Stimulated activated CD4-positive, alpha-beta T cell treated with anti-CD3 and anti-CD28 coated beads, TNF-alpha, amount 100 ng/mL, for 48 hours (primary cell): ENCODE measurements around the gene SEMA3B.
A peak's percentile ranks its signal among the peaks of the same experiment; 100 is the strongest.
"Not testable (repeated sequence)": the region's sequence is repeated elsewhere in the genome, so short reads cannot be mapped to it uniquely, and the experiment has no call there.

Experiments used
- DNase-seq, 3 donors: peaks; one replicate each; pipeline ENCODE4 v3.0.0-alpha.2; 2020; ENCODE audit warnings: low read depth in 3 of 3

SEMA3B gene

DNA sequence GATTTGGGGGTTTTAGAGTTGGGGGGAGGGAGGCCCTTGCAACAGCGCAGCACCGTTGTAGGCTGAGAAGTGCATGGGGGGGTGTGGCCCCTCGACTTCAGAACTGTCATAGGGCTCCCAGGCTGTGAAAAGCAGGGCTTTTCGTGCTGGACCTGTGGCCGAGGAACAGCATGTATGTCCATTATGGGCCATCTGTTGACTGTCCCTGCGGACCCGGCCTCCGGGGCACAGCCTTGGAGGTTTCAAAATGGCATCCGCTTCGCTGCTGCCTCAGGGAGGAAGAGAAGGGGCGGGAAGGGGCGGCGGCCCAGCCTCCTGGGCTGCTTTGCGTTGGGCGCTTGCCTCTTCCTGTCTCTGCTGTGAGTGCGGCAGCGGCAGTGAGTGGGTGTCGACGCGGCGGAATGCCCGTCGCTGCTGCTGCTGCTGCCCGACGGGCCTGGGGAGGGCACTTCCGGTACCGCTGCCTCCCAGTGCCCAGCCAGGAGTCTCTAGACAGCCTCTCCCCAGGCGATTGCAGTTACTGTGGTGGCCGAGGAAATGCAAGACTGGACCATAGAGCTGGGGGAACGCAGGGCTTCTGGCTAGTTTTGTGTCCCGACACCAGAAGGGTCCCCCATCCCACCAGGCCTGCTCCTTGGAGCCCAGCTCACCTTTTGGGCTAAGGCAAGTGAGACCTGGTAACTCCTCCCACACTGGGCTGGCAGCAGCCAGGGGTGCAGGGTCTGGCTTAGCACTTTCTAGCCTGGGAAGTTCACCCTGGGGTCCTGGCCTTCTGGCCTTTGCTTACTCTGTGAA is 31.0 kb upstream of the SEMA3B start:
- peak; percentile 72 to 83 (median 79) for DNase-seq

GRCh38 chr3:50238549-50239026 is 30.4 kb upstream of the SEMA3B start:
- no peak for DNase-seq

DNA sequence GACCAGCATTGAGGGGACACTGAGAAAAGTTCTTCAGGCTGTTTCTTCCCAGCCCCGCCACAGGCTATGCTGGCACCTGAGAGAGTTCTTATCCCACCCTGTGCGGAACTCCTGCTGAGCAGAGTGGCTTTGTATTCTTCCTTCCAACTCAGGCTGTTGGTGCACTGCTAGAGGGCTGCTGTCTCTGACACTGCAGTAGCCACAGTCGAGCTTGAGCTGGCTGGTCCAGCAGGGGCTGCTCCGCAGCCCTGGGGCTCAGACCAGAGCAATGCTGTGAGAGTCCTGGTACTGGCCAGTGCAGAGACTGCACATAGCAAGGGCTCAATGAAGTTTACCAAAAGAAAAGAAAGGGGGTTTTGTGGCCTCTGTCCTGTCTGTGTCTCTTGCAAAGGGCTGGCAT is 29.3 kb upstream of the SEMA3B start:
- DNase-seq, result no peak

DNA sequence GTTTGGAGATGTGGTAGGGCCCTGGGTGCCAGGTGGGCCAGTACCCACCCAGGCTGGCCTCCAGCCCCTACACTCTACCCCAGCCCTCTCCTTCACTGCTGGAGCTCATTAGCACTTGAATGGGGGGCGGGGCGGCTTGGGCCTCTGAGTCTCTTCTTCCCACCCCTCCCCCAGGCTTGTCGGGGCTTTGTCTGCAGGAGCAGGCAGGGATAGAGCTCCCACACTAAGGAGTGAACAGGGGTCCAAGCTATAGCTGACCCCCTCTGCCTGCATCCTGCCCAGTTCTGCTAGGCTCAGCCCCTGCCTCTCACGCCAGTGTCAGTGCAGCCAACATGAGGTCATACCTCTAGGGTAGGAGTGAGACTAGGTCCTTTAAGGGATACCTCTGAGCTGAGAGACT is 27.8 kb upstream of the SEMA3B start:
- DNase-seq, result no peak

- DNase-seq, result no peak
Measured at GRCh38 chr3:50241713-50242380, 27.1 kb upstream of the SEMA3B start.

DNA sequence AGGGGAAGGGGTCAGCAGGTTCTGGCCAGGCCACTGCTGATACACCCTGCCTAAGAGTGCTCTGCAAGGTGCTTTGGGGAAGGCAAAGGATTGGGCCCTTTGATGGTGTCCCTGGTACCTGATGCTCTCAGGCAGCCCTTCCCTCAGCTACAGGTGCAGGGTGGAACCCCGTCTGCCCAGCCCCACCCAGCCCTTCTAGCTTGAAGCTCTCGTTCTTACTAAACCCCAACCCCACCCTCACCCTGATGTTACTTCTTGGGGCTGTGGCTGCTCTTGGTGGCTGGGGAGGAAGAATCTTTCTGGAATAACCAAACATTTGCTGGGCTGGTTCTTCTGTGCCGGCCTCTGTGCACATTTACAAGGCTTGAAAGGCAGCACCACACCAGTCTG is 26.6 kb upstream of the SEMA3B start:
- no peak for DNase-seq

DNA sequence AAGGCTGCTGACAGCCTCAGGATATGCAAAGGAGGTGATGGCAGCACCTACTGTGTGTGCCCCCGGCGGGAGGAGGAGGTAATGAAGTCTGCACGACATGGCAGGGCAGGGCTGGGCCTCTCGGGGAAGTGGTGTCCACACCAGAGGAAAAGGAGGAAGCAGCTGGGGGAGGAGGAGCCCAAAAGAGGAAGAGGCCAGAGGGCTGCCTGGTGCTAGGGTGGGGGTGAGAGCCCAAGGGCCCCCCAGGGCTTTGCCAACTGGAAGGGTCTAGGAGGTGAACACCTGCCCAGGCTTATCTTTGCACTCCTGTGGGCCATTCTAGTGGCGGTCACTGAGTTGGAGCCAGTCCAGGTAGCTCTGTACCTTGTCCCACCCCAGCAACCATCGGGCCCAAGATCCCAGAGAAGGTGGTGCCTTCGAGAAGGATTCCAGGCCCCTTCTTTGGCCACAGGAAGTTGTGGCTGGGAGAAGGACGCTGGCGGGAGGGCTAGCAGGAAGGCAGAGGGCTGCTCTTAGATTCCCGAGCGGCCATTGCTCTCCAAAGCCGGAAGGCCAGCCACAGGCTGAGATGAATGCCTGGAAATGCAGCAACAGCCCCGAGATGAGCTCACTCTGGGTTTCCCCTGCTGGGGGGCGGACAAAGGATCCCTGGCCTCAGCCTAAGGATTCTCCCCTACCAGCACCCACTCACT is 25.9 kb upstream of the SEMA3B start:
- DNase-seq, result peak in 1 of 3 donors; percentile 31

DNA sequence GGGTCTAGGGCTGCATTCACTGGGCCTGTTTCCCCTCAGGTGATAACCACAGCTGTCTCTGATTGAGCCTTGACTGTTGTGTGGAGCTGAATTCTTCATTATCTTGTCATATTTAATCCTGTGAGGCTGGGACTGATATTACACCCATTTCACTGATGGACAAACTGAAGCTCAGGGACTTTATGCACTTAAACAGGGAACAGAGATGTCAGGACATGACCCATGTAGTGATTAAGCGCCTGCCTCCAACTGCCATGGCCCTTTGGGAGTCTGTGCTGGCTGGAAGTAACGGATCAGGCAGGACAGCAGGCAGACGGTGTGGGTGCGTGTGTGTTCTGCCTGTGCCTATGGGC is 25.4 kb upstream of the SEMA3B start:
- no peak for DNase-seq

DNA sequence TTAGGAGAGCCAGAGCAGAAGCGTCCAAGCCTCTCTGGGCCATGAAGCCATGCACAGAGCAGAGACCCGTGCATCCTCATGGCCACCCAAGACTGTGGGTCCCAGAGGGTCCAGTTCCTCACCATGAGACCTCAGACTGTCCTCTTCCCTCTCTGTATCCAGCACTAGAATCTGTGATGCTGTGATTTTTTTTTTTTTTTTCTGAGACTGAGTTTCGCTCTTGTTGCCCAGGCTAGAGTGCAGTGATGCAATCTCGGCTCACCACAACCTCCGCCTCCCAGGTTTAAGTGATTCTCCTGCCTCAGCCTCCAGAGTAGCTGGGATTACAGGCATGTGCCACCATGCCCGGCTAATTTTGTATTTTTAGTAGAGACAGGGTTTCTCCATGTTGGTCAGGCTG is 24.1 kb upstream of the SEMA3B start:
- DNase-seq, result not testable (repeated sequence)

GRCh38 chr3:50245251-50245745 is 23.6 kb upstream of the SEMA3B start:
- no peak for DNase-seq

DNA sequence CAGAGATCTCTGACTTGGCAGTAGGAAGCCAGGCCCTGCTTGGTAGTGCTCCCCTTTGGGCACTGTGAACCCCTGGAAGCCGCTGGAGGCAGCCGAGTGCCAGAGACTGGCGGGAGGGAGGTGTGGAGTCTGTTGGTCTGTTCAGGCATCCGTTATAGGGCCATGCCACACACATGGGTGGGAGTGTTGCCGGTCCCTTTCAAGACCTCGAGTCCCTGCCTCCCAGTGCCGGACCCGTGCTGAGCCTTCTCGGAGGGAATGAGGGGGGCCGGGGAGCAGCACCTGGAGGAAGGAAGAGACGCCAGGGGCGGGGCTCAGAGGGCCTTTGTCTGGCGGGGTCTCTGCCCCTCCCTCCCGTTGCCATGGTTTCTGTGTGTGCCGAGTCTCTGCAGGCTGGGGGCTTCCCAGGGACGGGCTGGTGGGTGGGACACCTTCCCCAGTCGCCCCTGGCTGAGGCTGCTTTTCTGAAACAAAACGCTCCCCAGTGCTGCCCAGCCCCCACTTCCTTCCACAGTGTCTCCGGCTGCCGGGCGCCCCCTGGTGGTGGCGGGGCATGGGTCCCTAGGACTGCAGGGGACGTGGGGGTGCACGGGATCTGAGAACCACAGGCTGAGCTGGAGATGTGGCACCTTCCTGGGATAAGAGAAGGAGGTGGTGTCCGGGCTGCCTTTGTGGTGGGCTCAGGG is 23.0 kb upstream of the SEMA3B start:
- peak; percentile 84 to 96 (median 92) for DNase-seq

- peak; percentile 74 to 82 (median 82) for DNase-seq
Measured at GRCh38 chr3:50246517-50246954, 22.4 kb upstream of the SEMA3B start.

GRCh38 chr3:50248387-50248786 is 20.6 kb upstream of the SEMA3B start:
- DNase-seq, result no peak

GRCh38 chr3:50249457-50249856 is 19.5 kb upstream of the SEMA3B start:
- DNase-seq, result no peak

- DNase-seq, result no peak
Measured at GRCh38 chr3:50250514-50250913, 18.4 kb upstream of the SEMA3B start.

DNA sequence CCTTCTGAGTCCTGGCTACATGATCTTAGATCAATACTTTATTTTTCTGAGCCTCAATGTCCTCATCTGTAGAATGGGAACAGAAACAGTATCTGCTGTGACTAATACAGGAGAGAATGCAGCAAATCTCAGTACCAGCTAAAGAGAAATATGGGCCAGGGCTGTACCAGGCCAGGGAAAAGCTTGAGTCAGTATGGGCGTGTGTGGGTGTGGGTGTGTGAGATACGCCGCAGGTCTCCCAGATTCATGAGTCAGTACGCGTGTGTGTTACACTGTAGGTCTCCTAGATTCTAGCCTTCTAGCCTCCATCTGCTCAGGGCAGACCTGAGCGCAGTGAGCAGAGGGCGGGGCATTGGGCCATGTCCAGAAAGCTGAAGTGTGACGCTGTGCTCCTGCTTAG is 17.7 kb upstream of the SEMA3B start:
- DNase-seq, result peak; percentile 34 to 65 (median 56)

- no peak for DNase-seq
Measured at GRCh38 chr3:50254577-50255250, 14.2 kb upstream of the SEMA3B start.

GRCh38 chr3:50255251-50255615 is 13.7 kb upstream of the SEMA3B start:
- no peak for DNase-seq

DNA sequence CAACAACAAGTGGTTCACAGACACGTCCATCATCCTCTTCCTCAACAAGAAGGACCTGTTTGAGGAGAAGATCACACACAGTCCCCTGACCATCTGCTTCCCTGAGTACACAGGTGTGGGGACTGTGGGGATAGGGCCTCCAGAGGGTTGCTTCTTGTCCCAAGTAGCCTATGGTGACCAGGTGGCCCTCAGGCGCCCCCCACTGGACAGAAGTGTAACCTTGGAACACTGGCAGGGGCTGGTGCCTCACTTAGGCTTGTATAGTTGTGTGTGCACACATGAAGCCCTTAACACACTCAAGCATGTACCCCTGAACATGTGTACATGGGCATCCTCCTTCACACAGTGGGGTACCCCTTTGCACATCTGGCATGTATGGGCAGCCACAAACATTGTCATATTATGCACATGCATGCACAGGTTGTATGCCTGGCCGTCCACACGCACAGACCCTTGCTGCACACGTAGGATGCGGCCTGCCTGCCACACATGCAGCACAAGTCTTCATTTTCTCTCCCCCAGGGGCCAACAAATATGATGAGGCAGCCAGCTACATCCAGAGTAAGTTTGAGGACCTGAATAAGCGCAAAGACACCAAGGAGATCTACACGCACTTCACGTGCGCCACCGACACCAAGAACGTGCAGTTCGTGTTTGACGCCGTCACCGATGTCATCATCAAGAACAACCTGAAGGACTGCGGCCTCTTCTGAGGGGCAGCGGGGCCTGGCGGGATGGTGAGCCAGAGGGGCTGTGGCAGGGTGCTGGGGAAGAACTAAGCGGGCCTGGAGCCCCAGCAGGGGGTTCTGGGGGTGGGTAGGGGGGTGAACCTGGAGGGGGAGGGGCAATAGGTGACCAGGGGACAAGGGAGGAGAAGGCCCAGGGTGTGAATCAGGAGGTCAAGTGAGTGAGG is 11.7 kb upstream of the SEMA3B start:
- no peak for DNase-seq

- DNase-seq, result no peak
Measured at GRCh38 chr3:50258029-50258680, 10.8 kb upstream of the SEMA3B start.
